ENCODE measurements around the gene KCNJ9.

Gene KCNJ9

DNA sequence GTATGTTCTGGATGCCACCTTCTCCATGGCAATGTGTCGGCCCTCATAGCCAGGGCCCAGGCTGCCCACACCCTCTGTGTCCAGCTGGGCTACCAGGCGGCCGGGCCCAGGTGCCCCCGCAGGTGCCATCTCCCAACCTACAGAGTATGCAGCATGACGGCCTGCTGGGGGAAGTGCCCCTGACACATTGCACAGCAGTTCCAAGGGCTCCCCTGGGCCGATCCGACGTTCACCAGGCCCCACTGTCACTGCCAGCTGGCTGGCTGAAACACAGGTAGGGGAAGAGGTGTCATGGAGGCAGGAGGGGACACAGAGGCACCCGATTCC, 11.7 kb downstream of the KCNJ9 start:
- H3K4me3 ChIP-seq (ENCODE audit: low read depth, low read length), result no peak overlapping the region
- in situ Hi-C loops (cut with HindIII; ENCODE audit: low sequenced_read_pairs), result no loop called here
- no peak for DNase-seq (ENCODE audit: low read depth, low spot score)
- TF ChIP-seq, protein P1, sequence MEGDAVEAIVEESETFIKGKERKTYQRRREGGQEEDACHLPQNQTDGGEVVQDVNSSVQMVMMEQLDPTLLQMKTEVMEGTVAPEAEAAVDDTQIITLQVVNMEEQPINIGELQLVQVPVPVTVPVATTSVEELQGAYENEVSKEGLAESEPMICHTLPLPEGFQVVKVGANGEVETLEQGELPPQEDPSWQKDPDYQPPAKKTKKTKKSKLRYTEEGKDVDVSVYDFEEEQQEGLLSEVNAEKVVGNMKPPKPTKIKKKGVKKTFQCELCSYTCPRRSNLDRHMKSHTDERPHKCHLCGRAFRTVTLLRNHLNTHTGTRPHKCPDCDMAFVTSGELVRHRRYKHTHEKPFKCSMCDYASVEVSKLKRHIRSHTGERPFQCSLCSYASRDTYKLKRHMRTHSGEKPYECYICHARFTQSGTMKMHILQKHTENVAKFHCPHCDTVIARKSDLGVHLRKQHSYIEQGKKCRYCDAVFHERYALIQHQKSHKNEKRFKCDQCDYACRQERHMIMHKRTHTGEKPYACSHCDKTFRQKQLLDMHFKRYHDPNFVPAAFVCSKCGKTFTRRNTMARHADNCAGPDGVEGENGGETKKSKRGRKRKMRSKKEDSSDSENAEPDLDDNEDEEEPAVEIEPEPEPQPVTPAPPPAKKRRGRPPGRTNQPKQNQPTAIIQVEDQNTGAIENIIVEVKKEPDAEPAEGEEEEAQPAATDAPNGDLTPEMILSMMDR (IDR thresholded peaks at IDR 0.05; ENCODE audit: low read depth, low read length), result no peak

DNA sequence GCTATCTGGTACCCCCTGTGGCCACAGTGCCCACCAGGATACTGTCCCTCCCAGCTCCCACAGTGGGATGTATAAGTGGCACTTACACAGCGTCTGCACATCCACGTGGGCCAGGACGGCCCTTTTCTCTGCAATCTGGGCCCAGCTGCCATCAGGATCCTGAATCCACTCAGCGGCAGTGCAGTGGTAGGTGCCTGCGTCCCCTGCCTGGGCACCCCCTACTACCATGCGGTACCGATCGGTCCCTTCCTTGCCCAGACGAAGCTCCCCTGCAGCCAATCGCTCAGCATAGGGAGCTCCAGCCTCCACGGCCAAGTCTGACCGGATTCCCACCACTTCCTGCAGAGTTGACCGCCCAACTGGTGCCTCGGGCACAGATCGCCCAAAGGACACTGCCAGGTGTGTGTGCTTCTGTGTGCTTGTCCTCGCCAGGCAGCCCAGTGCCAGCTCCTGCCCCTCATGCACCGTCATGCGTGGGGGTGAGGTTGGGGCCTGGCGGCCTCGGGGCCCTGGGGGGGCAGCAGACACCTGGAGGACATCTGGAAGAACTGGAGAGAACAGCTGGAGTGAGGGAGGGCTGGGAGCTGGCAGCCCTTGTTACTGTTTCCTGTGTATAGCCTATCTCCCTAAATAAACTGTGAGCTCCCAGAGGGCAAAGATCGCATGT, 12.4 kb downstream of the KCNJ9 start:
- TF ChIP-seq, protein P1 (IDR thresholded peaks at IDR 0.05; ENCODE audit: low read depth, low read length), result no peak
- in situ Hi-C loops (cut with HindIII; ENCODE audit: low sequenced_read_pairs), result no loop called here

DNA sequence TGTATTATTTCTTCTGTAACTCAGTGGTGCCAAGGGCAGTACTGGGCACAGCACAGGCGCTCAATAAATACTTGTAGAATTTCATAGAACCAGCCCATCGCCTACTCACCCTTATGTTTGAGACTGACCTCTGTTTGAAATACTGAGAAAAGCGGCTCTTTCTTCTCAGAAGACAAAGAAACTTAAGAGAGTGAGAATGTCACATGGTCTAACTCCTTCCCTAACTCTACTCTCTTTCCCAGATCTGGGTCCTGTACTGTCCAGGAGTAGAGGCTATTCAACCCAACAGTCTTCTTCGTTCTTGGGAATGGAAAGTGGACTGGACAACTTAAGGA, 12.9 kb downstream of the KCNJ9 start:
- DNase-seq (ENCODE audit: low read depth, low spot score), result no peak
- in situ Hi-C loops (cut with HindIII; ENCODE audit: low sequenced_read_pairs), result no loop called here
- no peak overlapping the region for H3K4me3 ChIP-seq (ENCODE audit: low read depth, low read length)
- TF ChIP-seq, protein P1 (IDR thresholded peaks at IDR 0.05; ENCODE audit: low read depth, low read length), result no peak

More for the DNA sequence above, 12.4 kb downstream of the KCNJ9 start:
- no peak for DNase-seq (ENCODE audit: low read depth, low spot score)
- H3K4me3 ChIP-seq (ENCODE audit: low read depth, low read length), result no peak overlapping the region

DNA sequence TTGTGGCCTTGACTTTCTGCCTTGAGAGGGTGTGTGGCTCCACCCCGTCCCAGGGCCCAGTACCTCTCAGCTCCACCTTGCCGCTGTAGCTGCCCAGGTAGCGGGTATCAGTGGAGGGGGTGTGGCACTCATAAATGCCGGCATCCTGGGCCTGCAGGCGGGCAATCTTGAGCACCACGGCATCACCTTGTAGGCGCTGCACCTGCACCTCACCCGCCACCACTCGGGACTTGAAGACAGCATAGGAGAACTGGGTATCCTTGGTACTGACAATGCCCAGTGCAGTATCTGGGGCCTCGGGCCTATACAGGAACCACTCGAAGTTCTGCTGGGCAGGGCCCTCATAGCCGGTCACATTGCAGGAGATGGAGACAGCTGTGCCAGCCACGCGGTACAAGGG, 13.5 kb downstream of the KCNJ9 start:
- no peak overlapping the region for H3K4me3 ChIP-seq (ENCODE audit: low read depth, low read length)
- TF ChIP-seq, protein P1 (IDR thresholded peaks at IDR 0.05; ENCODE audit: low read depth, low read length), result no peak
- in situ Hi-C loops (cut with HindIII; ENCODE audit: low sequenced_read_pairs), result no loop called here
- no peak for DNase-seq (ENCODE audit: low read depth, low spot score)

DNA sequence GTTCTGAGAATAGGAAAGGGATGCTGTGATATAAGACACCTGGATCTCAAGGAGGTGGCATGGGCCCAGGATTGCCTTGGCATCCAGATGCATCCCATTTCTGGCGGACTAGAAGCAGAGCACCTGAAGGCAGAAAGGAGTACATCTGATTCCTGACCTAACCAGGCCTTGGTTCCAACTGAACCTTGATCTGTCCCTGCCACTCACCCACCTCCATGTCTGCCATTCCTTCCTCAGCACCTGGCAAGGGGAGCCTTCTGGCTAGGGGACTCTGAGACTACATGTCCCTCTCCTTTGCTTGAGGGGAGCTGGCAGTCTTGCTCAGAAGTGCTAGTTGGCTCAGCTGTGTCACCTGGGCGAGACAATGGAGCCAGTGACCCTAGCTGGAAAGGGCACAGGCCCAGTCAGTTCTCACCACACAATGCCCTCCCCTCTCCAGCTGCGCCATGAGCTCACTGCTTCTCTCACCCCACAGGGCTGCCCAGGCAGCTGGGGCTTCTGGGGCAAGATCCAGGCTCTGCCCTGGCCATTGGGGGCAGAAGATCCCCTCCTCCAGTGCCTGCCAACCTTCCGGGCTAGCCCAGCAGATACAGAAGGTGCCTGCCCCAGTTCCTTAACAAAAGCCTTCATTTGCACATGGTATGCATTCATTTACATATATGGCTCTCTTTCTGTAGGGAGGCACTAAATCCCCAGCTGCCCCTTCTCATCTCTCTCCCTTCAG, 14.2 kb downstream of the KCNJ9 start:
- H3K4me3 ChIP-seq (ENCODE audit: low read depth, low read length), result no peak overlapping the region
- in situ Hi-C loops (cut with HindIII; ENCODE audit: low sequenced_read_pairs), result no loop called here
- TF ChIP-seq, protein P1 (IDR thresholded peaks at IDR 0.05; ENCODE audit: low read depth, low read length), result no peak
- DNase-seq (ENCODE audit: low read depth, low spot score), result no peak

DNA sequence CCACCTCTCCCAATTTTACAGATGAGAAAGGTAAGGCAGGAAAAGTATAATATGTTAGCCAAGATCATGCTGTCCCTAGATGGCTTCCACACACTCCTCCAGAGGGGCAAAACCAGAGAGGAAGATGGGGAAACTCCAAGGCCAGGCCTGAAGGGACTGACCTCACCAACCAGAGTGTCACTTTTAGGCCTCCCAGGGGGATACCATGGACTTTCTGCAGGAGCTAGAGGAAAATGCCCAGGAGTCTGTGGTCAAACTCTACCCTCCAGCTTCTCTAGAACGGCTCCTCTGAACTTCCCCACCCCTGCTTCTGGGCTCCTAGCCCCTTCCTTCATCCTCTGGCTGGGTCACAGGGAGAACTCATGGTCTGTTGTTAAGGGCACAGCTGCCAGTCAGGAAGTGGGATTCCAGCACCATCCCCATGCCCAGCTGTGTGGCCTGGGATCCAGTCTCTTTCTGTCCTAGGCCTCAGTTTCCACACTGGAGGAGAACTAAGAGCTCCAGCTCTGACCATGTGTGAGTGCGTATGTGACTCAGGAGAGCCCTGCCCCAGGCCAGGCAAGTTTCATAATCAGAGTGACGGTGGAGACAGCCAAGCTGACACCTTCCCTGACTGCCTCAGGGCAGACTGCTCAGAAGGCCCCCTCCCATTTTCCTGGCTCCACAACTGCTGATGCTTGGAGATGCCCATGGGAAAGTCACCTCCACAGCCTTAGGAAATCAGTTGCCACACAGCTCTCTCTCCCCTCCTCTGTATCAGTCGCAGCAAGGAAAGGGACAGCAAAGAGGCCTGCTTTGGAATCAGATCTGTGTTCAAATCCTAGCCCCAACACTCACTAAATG, 15.2 kb downstream of the KCNJ9 start:
- TF ChIP-seq, protein P1 (IDR thresholded peaks at IDR 0.05; ENCODE audit: low read depth, low read length), result no peak
- no peak overlapping the region for H3K4me3 ChIP-seq (ENCODE audit: low read depth, low read length)
- in situ Hi-C loops (cut with HindIII; ENCODE audit: low sequenced_read_pairs), result no loop called here
- DNase-seq (ENCODE audit: low read depth, low spot score), result no peak
